ENCODE data around the gene SLC39A11. TPM values are rescaled to one million over a fixed set of nuclear protein-coding genes. Genes with fewer than 3 reads are reported as not detected.

Gene SLC39A11
- total RNA-seq, 1 experiment from 2014 or later: 18.9 TPM

- no peak for DNase-seq (ENCODE audit: low spot score)
- ChIA-PET POLR2A (no interaction called here), CTCF (no interaction called here)
- Mint-ChIP-seq H3K27ac (no peak overlapping the region), H3K4me1 (no peaks in the 10 kb centered on the region), H3K4me3 (no peak overlapping the region), H3K27me3 (ENCODE audit: low read depth) (no peaks in the 10 kb centered on the region), H3K36me3 (no peaks in the 10 kb centered on the region), H3K9me3 (peaks cover 7% of the 10 kb centered on the region)
- ATAC-seq: no peak
- TF ChIP-seq NR3C1 (CRISPR knock-in tag; conservative IDR thresholded peaks at IDR 0.05; ENCODE audit: low read depth): no peak
- no peak for TF ChIP-seq ESRRA (CRISPR knock-in tag; IDR thresholded peaks at IDR 0.05; ENCODE audit: borderline replicate concordance)
- TF ChIP-seq JAZF1 (CRISPR knock-in tag; IDR thresholded peaks at IDR 0.05): no peak
- TF ChIP-seq MXD4 (CRISPR knock-in tag; IDR thresholded peaks at IDR 0.05; ENCODE audit: borderline replicate concordance): no peak
- TF ChIP-seq GRHL2 (CRISPR knock-in tag; IDR thresholded peaks at IDR 0.05; ENCODE audit: insufficient replicate concordance, severe bottlenecking): no peak
- TF ChIP-seq CREB1 (CRISPR knock-in tag; IDR thresholded peaks at IDR 0.05): no peak
- no peak for TF ChIP-seq SMAD3 (CRISPR knock-in tag; IDR thresholded peaks at IDR 0.05; ENCODE audit: borderline replicate concordance)
- TF ChIP-seq ATF1 (CRISPR knock-in tag; IDR thresholded peaks at IDR 0.05): no peak
- TF ChIP-seq ZNF425 (CRISPR knock-in tag; conservative IDR thresholded peaks at IDR 0.05): no peak
- no peak for TF ChIP-seq ELF4 (CRISPR knock-in tag; IDR thresholded peaks at IDR 0.05; ENCODE audit: low read depth)
These were observed 179.3 kb downstream of the SLC39A11 start for GRCh38 chr17:72913142-72913682.

- Mint-ChIP-seq H3K27ac (no peak overlapping the region), H3K27me3 (ENCODE audit: low read depth) (no peaks in the 10 kb centered on the region), H3K9me3 (0 out of 2 replicates have a peak, but pooled peaks cover 3% of the 10 kb centered on the region), H3K4me3 (no peak overlapping the region), H3K36me3 (no peaks in the 10 kb centered on the region), H3K4me1 (peaks cover 7% of the 10 kb centered on the region; the same call in 1 of the 2 replicates)
- no peak for TF ChIP-seq TEAD4 (CRISPR knock-in tag; IDR thresholded peaks at IDR 0.05)
- TF ChIP-seq NFE2L1 (CRISPR knock-in tag; IDR thresholded peaks at IDR 0.05): no peak
- no peak for TF ChIP-seq HMGXB4 (CRISPR knock-in tag; IDR thresholded peaks at IDR 0.05)
- no peak for TF ChIP-seq NR1H2 (CRISPR knock-in tag; IDR thresholded peaks at IDR 0.05)
- TF ChIP-seq ERG (CRISPR knock-in tag; IDR thresholded peaks at IDR 0.05): no peak
- no peak for TF ChIP-seq ZNF512 (CRISPR knock-in tag; IDR thresholded peaks at IDR 0.05; ENCODE audit: borderline replicate concordance)
- TF ChIP-seq PREB (CRISPR knock-in tag; IDR thresholded peaks at IDR 0.05; ENCODE audit: borderline replicate concordance): no peak
- TF ChIP-seq ZNF317 (CRISPR knock-in tag; IDR thresholded peaks at IDR 0.05; ENCODE audit: borderline replicate concordance, low read depth): no peak
- no peak for TF ChIP-seq ATF2 (CRISPR knock-in tag; IDR thresholded peaks at IDR 0.05; ENCODE audit: borderline replicate concordance, low read depth)
- TF ChIP-seq MLX (CRISPR knock-in tag; IDR thresholded peaks at IDR 0.05): no peak
- DNase-seq (ENCODE audit: low spot score) (no peak), ATAC-seq (no peak)
- ChIA-PET CTCF (interaction anchor here (1.7 kb wide), 1 partner anchor 80 kb away, joined by 4 read pairs; no protein-coding TSS in a partner anchor), POLR2A (no interaction called here)
These were observed 186.2 kb downstream of the SLC39A11 start for GRCh38 chr17:72906306-72906705.
